ENCODE data around the gene FOXO3.

DNA sequence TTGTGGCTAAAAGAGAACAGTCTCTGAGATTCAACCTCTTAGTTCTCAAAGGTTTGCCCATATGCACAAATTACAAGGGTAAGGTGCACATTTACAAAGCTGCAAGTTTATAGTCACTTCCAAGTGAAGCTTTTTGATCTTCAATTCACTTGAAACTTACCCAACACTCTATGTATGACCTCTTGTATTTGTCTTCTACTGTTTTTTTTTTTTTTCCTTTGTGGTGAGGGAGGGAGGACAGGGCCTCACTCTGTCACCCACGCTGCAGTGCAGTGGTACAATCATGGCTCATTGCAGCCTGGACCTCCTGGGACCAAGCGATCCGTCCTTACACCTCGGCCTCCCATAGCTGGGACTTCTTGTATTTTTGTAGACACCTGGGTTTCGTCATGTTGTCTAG lies 4.5 kb upstream of the FOXO3 start:
- TF ChIP-seq, protein P1, sequence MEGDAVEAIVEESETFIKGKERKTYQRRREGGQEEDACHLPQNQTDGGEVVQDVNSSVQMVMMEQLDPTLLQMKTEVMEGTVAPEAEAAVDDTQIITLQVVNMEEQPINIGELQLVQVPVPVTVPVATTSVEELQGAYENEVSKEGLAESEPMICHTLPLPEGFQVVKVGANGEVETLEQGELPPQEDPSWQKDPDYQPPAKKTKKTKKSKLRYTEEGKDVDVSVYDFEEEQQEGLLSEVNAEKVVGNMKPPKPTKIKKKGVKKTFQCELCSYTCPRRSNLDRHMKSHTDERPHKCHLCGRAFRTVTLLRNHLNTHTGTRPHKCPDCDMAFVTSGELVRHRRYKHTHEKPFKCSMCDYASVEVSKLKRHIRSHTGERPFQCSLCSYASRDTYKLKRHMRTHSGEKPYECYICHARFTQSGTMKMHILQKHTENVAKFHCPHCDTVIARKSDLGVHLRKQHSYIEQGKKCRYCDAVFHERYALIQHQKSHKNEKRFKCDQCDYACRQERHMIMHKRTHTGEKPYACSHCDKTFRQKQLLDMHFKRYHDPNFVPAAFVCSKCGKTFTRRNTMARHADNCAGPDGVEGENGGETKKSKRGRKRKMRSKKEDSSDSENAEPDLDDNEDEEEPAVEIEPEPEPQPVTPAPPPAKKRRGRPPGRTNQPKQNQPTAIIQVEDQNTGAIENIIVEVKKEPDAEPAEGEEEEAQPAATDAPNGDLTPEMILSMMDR (IDR thresholded peaks at IDR 0.05), result no peak
- TF ChIP-seq POLR2A (IDR thresholded peaks at IDR 0.05), result no peak
